PC-9 (cell line): ENCODE results near the gene DLG1. TPM values are rescaled to one million over a fixed set of nuclear protein-coding genes. Genes with fewer than 3 reads are reported as not detected.

Source experiments
- BruUV-seq: library from RNA; stranded (reverse); fragments of 400-500 nt; replicated peaks from 2 replicates; lab custom pipeline; 2021; lab: Mats Ljungman, UMichigan
- CTCF ChIA-PET: fragments of 300-600 bp; sonication (Branson Sonifier 250); formaldehyde crosslinking; loops from one replicate; lab custom pipeline; 2022; ENCODE audit warnings: antibody characterized with exemption; lab: Charles Lee
- POLR2A ChIA-PET: fragments of 300-600 bp; sonication (Branson Sonifier 250); formaldehyde crosslinking; loops from one replicate; lab custom pipeline; 2022; ENCODE audit warnings: antibody characterized with exemption; ENCODE audit not compliant: unreplicated experiment; lab: Charles Lee
- DNase-seq, 2 experiments: peaks; one replicate each; pipeline versions ENCODE4 v3.0.0 to v3.0.0-alpha.2; 2015 to 2022; ENCODE audit warnings: mixed read lengths in 1 of 2
- H2AFZ ChIP-seq: fragments of 200-600 bp; sonication (generic); 2 replicates; pipeline ENCODE4 v1.8.1; 2017; ENCODE audit warnings: antibody characterized with exemption
- H3F3A ChIP-seq: fragments of 200-600 bp; sonication (generic); 2 replicates; pipeline ENCODE4 v1.8.1; 2017; ENCODE audit warnings: antibody characterized with exemption, mild to moderate bottlenecking, low read depth; ENCODE audit not compliant: insufficient read depth
- H3K27ac ChIP-seq: fragments of 200-600 bp; sonication (generic); 2 replicates; pipeline ENCODE4 v1.6.1; 2016; ENCODE audit warnings: mixed run types
- H3K27me3 ChIP-seq: fragments of 200-600 bp; sonication (generic); 2 replicates; pipeline ENCODE4 v1.6.1; 2016; ENCODE audit warnings: low read depth, mixed run types; ENCODE audit not compliant: insufficient read depth
- H3K36me3 ChIP-seq: fragments of 200-600 bp; sonication (generic); 2 replicates; pipeline ENCODE4 v1.6.1; 2016; ENCODE audit warnings: low read depth, mixed run types
- H3K4me1 ChIP-seq: fragments of 200-600 bp; sonication (generic); replicated peaks from 2 replicates; pipeline ENCODE4 v1.6.1; 2016; ENCODE audit warnings: mixed run types; ENCODE audit not compliant: insufficient read depth
- H3K4me2 ChIP-seq: fragments of 200-600 bp; sonication (generic); 2 replicates; pipeline ENCODE4 v1.6.1; 2017; ENCODE audit warnings: mixed run types
- H3K4me3 ChIP-seq: fragments of 200-600 bp; sonication (generic); 2 replicates; pipeline ENCODE4 v1.6.1; 2016; ENCODE audit warnings: mixed run types
- H3K79me2 ChIP-seq: fragments of 200-600 bp; sonication (generic); 2 replicates; pipeline ENCODE4 v1.6.1; 2017; ENCODE audit warnings: low read depth, mixed run types
- H3K9me2 ChIP-seq: fragments of 200-600 bp; sonication (generic); 2 replicates; pipeline ENCODE4 v1.8.1; 2017; ENCODE audit warnings: mild to moderate bottlenecking; ENCODE audit not compliant: insufficient read depth
- H3K9me3 ChIP-seq: fragments of 200-600 bp; sonication (generic); 2 replicates; pipeline ENCODE4 v1.8.1; 2016; ENCODE audit warnings: low read depth; ENCODE audit not compliant: insufficient read depth
- H4K20me1 ChIP-seq: fragments of 200-600 bp; sonication (generic); 2 replicates; pipeline ENCODE4 v1.8.1; 2017; ENCODE audit not compliant: insufficient read depth
- CTCF ChIP-seq: fragments of 200-600 bp; sonication (generic); conservative IDR thresholded peaks from 2 replicates; pipeline ENCODE4 v1.6.1; 2017; ENCODE audit warnings: mixed run types, antibody characterized with exemption, mild to moderate bottlenecking, moderate library complexity
- EZH2 ChIP-seq: fragments of 200-600 bp; sonication (generic); IDR thresholded peaks from 2 replicates; pipeline ENCODE4 v1.8.0; 2017; ENCODE audit warnings: antibody characterized with exemption, low read depth
- intact Hi-C: fragments of 100-400 bp; cut with micrococcal nuclease; formaldehyde crosslinking; loops from one replicate; pipeline ENCODE4 v1.10.0; 2022; ENCODE audit not compliant: unreplicated experiment
- total RNA-seq: library from RNA; stranded (reverse); gene quantifications from 2 replicates; pipeline ENCODE4 v1.2.3, GENCODE V29; 2021

The DLG1 gene
- total RNA-seq, 1 experiment from 2014 or later, result 201 TPM

GRCh38 chr3:197244751-197245150 is 53.7 kb downstream of the DLG1 start:
- CTCF ChIA-PET, result no interaction called here
- H3K9me3 ChIP-seq, result peaks cover 78% of the 10 kb centered on the region

GRCh38 chr3:197242784-197243432 is 55.5 kb downstream of the DLG1 start:
- POLR2A ChIA-PET, result interaction anchor here (0.6 kb wide), 1 partner anchor 57 kb away, joined by 3 read pairs; no protein-coding TSS in a partner anchor
- no peak for DNase-seq

More at GRCh38 chr3:197244751-197245150, 53.7 kb downstream of the DLG1 start:
- no peak for TF ChIP-seq EZH2
- TF ChIP-seq CTCF, result no peak
- DNase-seq, result no peak
- peaks cover 97% of the 10 kb centered on the region for H3K79me2 ChIP-seq
- no peak overlapping the region for H3K4me2 ChIP-seq
- BruUV-seq, result no TSS peak
- peaks cover 88% of the 10 kb centered on the region for H3K36me3 ChIP-seq
- no peak overlapping the region for H3K27ac ChIP-seq
- H3K9me2 ChIP-seq, result no peaks in the 10 kb centered on the region
- POLR2A ChIA-PET, result interaction anchor here (0.6 kb wide), 1 partner anchor 504 kb away, joined by 3 read pairs; no protein-coding TSS in a partner anchor
- no peaks in the 10 kb centered on the region for H3K27me3 ChIP-seq
- intact Hi-C loops, result no loop called here
- H3K4me1 ChIP-seq, result no peaks in the 10 kb centered on the region
- H3F3A ChIP-seq, result peaks cover 37% of the 10 kb centered on the region; the same call in 1 of the 2 replicates
- H3K4me3 ChIP-seq, result no peak overlapping the region
- H2AFZ ChIP-seq, result no peak overlapping the region
- peaks cover 15% of the 10 kb centered on the region; the same call in 1 of the 2 replicates for H4K20me1 ChIP-seq

GRCh38 chr3:197241173-197241572 is 57.2 kb downstream of the DLG1 start:
- BruUV-seq, result no TSS peak
- Histone ChIP-seq H3F3A (peaks cover 29% of the 10 kb centered on the region; the same call in 1 of the 2 replicates), H3K9me3 (peaks cover 59% of the 10 kb centered on the region), H2AFZ (no peak overlapping the region), H3K4me2 (no peak overlapping the region), H3K4me3 (no peak overlapping the region), H3K27ac (no peak overlapping the region), H4K20me1 (peaks cover 36% of the 10 kb centered on the region), H3K36me3 (peaks cover 63% of the 10 kb centered on the region), H3K9me2 (no peaks in the 10 kb centered on the region), H3K79me2 (peaks cover 97% of the 10 kb centered on the region), H3K27me3 (no peaks in the 10 kb centered on the region), H3K4me1 (no peaks in the 10 kb centered on the region)
- TF ChIP-seq CTCF, result no peak
- no peak for TF ChIP-seq EZH2
- DNase-seq, result no peak
- ChIA-PET CTCF (no interaction called here), POLR2A (no interaction called here)
- intact Hi-C loops, result no loop called here

More at GRCh38 chr3:197242784-197243432, 55.5 kb downstream of the DLG1 start:
- H3F3A ChIP-seq, result peaks cover 37% of the 10 kb centered on the region; the same call in 1 of the 2 replicates
- no peak overlapping the region for H3K4me3 ChIP-seq
- H2AFZ ChIP-seq, result no peak overlapping the region
- no TSS peak for BruUV-seq
- no peaks in the 10 kb centered on the region for H3K4me1 ChIP-seq
- intact Hi-C loops, result no loop called here
- CTCF ChIA-PET, result interaction anchor here (0.7 kb wide), 1 partner anchor 299 kb away, joined by 6 read pairs; no protein-coding TSS in a partner anchor
- H4K20me1 ChIP-seq, result peaks cover 25% of the 10 kb centered on the region
- peaks cover 68% of the 10 kb centered on the region for H3K9me3 ChIP-seq
- H3K27me3 ChIP-seq, result no peaks in the 10 kb centered on the region
- no peak overlapping the region for H3K27ac ChIP-seq
- TF ChIP-seq CTCF (no peak), EZH2 (no peak)
- no peaks in the 10 kb centered on the region for H3K9me2 ChIP-seq
- no peak overlapping the region for H3K4me2 ChIP-seq
- H3K79me2 ChIP-seq, result peaks cover 97% of the 10 kb centered on the region
- peaks cover 72% of the 10 kb centered on the region for H3K36me3 ChIP-seq
